B cell (primary cell): ENCODE data around the gene TEX19. TPM values are rescaled to one million over a fixed set of nuclear protein-coding genes. Genes with fewer than 3 reads are reported as not detected.

Source experiments
- ATAC-seq: fragments of 200-7000 bp; cut with Tn5 transposase; one replicate; pipeline ENCODE4 v1.10.0; 2021; ENCODE audit warnings: low read depth, mild to moderate bottlenecking, moderate number of reproducible peaks, moderate library complexity
- CTCF ChIA-PET: fragments of 350-600 bp; sonication (Branson Sonifier 250); formaldehyde crosslinking; loops from one replicate; lab custom pipeline; 2021; ENCODE audit warnings: antibody characterized with exemption, inconsistent platforms; lab: Charles Lee
- POLR2A ChIA-PET: fragments of 350-600 bp; sonication (Branson Sonifier 250); formaldehyde crosslinking; loops from one replicate; lab custom pipeline; 2021; ENCODE audit warnings: antibody characterized with exemption; lab: Charles Lee
- DNase-seq: peaks from one replicate; pipeline ENCODE4 v3.0.0; 2013
- H2AFZ ChIP-seq: 2 replicates; pipeline ENCODE4 v1.6.1; 2012; ENCODE audit warnings: mild to moderate bottlenecking, low read depth, low read length; ENCODE audit not compliant: insufficient read depth, poor library complexity, severe bottlenecking
- H3K27ac ChIP-seq, 2 donors: 1 replicate in 1 of 2; 2 replicates in 1 of 2; pipeline ENCODE4 v1.5.1; 2012 to 2013; ENCODE audit warnings: low read length in 2 of 2, mild to moderate bottlenecking in 2 of 2, moderate library complexity in 1 of 2
- H3K27me3 ChIP-seq, 4 experiments: fragments of 200-600 bp in 1 of 4; sonication (generic) in 1 of 4; replicated peaks in 1 of 4; 1 replicate in 2 of 4; 2 replicates in 2 of 4; pipeline versions ENCODE4 v1.6.1 to v1.7.0; 2013 to 2016; ENCODE audit warnings: low read length in 3 of 4, mild to moderate bottlenecking in 2 of 4, mixed read lengths in 1 of 4, moderate library complexity in 1 of 4; ENCODE audit not compliant: insufficient read depth in 4 of 4, control insufficient read depth in 3 of 4; ENCODE audit errors: control extremely low read depth in 1 of 4
- H3K36me3 ChIP-seq, 2 experiments: replicated peaks in 1 of 2; 1 replicate in 1 of 2; 2 replicates in 1 of 2; pipeline versions ENCODE4 v1.6.1 to v1.7.1; 2013; ENCODE audit warnings: low read length in 1 of 2; ENCODE audit not compliant: insufficient read depth in 2 of 2, control insufficient read depth in 1 of 2; ENCODE audit errors: control extremely low read depth in 1 of 2, extremely low read depth in 1 of 2
- H3K4me1 ChIP-seq, 2 donors: fragments of 200-600 bp in 1 of 2; sonication (generic) in 1 of 2; 1 replicate in 1 of 2; 2 replicates in 1 of 2; pipeline versions ENCODE4 v1.5.1 to v1.6.1; 2013 to 2017; ENCODE audit warnings: low read length in 2 of 2; ENCODE audit not compliant: control insufficient read depth in 2 of 2, insufficient read depth in 2 of 2
- H3K4me2 ChIP-seq: replicated peaks from 2 replicates; pipeline ENCODE3; 2012; ENCODE audit warnings: mild to moderate bottlenecking, low read depth, low read length; ENCODE audit not compliant: poor library complexity, severe bottlenecking
- H3K4me3 ChIP-seq, 5 experiments: fragments of 200-600 bp in 1 of 5; sonication (generic) in 1 of 5; 1 replicate in 3 of 5; 2 replicates in 2 of 5; pipeline versions ENCODE4 v1.5.1 to v1.7.0; 2011 to 2016; ENCODE audit warnings: low read length in 4 of 5, mild to moderate bottlenecking in 4 of 5, low read depth in 2 of 5, control low read depth in 1 of 5, moderate library complexity in 1 of 5; ENCODE audit not compliant: insufficient read depth in 1 of 5; ENCODE audit errors: control extremely low read depth in 1 of 5, extremely low read depth in 1 of 5
- H3K79me2 ChIP-seq: fragments of 200-600 bp; sonication (generic); one replicate; pipeline ENCODE4 v1.6.0; 2016; ENCODE audit warnings: low read length; ENCODE audit not compliant: control insufficient read depth, insufficient read depth
- H3K9ac ChIP-seq: fragments of 200-600 bp; sonication (generic); 2 replicates; pipeline ENCODE4 v1.6.1; 2017; ENCODE audit warnings: mild to moderate bottlenecking, low read length, moderate library complexity
- H3K9me3 ChIP-seq, 3 donors: one replicate each; pipeline versions ENCODE4 v1.6.1 to v1.7.1; 2013; ENCODE audit warnings: low read length in 2 of 3; ENCODE audit not compliant: control insufficient read depth in 2 of 3, insufficient read depth in 1 of 3; ENCODE audit errors: control extremely low read depth in 1 of 3
- H4K20me1 ChIP-seq: 2 replicates; pipeline ENCODE4 v1.6.0; 2012; ENCODE audit warnings: mild to moderate bottlenecking, low read length; ENCODE audit not compliant: insufficient read depth, control insufficient read depth, poor library complexity, severe bottlenecking
- H3K27ac Mint-ChIP-seq: one replicate; pipeline ENCODE4 v1.8.0; 2021; ENCODE audit warnings: mixed read lengths
- H3K27me3 Mint-ChIP-seq: one replicate; pipeline ENCODE4 v1.8.0; 2021; ENCODE audit warnings: mixed read lengths
- H3K4me1 Mint-ChIP-seq: one replicate; pipeline ENCODE4 v1.8.0; 2021; ENCODE audit warnings: mixed read lengths
- H3K4me3 Mint-ChIP-seq: one replicate; pipeline ENCODE4 v1.8.0; 2021; ENCODE audit warnings: mixed read lengths
- H3K9me3 Mint-ChIP-seq: one replicate; pipeline ENCODE4 v1.8.0; 2022; ENCODE audit warnings: mixed read lengths; ENCODE audit not compliant: insufficient read depth
- EZH2 ChIP-seq: IDR thresholded peaks from 2 replicates; pipeline ENCODE4 v1.6.1; 2012; ENCODE audit warnings: borderline replicate concordance, low read depth, mild to moderate bottlenecking, moderate library complexity, low read length; ENCODE audit not compliant: insufficient read depth, poor library complexity, severe bottlenecking
- WGBS: methylation state at CpG from one replicate; pipeline ENCODE4 v1.1.5; 2013; ENCODE audit warnings: missing lambda C conversion rate; ENCODE audit not compliant: insufficient coverage; 5-methylcytosine and 5-hydroxymethylcytosine counted together
- intact Hi-C: fragments of 100-400 bp; cut with micrococcal nuclease; formaldehyde crosslinking; loops from one replicate; pipeline ENCODE4 v1.10.0; 2022
- polyA plus RNA-seq: library from polyadenylated mRNA; depleted of rRNA; stranded (reverse); fragments of >200 nt; gene quantifications from 2 replicates; pipeline ENCODE4 v1.2.3, GENCODE V29; 2012
- total RNA-seq, 2 donors: library from RNA; stranded (reverse); fragments of 120-200 nt in 1 of 2; gene quantifications; 1 replicate in 1 of 2; 2 replicates in 1 of 2; pipeline versions ENCODE4 v1.2.3 to v1.2.4, GENCODE V29; 2013 to 2022
- TF ChIP-seq, protein P1 (sequence below): fragments of 200-600 bp; IDR thresholded peaks from one replicate; pipeline ENCODE4 v1.8.0; 2022; ENCODE audit warnings: antibody characterized with exemption, mild to moderate bottlenecking

The TEX19 gene
- total and polyA plus RNA-seq, 2 donors (not counting 1 experiment from before 2014, with no cell fraction given): not detected

DNA sequence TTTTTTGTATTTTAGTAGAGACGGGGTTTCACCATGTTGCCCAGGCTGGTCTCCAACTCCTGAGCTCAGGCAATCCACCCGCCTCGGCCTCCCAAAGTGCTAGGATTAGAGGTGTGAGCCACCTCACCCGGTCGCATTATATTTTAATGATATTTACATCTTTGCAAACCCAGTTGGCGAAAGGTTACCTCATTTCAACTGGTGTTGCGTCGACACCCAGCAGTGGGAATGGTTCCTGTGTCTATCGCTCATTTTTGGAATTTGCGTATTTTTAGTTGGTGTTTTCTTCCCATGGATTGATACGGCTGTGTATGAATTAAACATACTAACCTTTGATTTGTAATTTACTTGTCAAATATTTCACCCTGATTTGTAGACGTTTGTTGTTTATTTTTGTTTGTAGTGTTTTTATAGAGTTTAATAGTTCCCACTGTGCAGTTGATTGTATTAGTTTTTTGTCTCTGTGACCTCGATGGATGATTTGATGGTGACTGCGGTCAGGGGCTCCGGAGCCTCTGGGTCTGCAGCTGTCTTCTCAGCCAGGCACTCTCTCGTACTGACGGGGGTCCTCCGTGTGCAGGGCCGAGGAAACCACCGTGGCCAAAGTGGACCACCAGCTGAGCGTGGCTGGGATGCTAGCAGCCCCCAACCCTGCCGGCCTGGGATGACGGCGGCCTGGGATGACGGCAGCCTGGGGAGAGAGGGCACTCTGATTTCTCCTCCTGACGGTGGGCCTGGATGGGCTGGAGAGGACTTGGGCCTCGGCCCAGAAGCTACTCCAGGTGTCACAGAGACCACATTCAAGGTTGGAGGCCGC, 45.6 kb upstream of the TEX19 start:
- H3K9me3 Mint-ChIP-seq: no peaks in the 10 kb centered on the region
- H3K4me3 Mint-ChIP-seq: no peak overlapping the region
- Histone ChIP-seq H3K36me3 (no peaks in the 10 kb centered on the region), H3K4me2 (no peak overlapping the region), H2AFZ (no peak overlapping the region), H3K4me3 (no peak overlapping the region), H3K9ac (no peak overlapping the region), H3K9me3 (peaks cover 0 to 16% (median 0%) of the 10 kb centered on the region in 3 donors), H3K4me1 (peaks cover 18 to 25% of the 10 kb centered on the region in 2 donors), H3K79me2 (no peaks in the 10 kb centered on the region), H4K20me1 (no peaks in the 10 kb centered on the region), H3K27ac (no peak overlapping the region), H3K27me3 (peaks cover 0 to 34% (median 10%) of the 10 kb centered on the region in 4 experiments)
- 97% methylated on average over 19 of the region's 28 CpGs for WGBS
- no peak for TF ChIP-seq EZH2
- TF ChIP-seq, protein P1, sequence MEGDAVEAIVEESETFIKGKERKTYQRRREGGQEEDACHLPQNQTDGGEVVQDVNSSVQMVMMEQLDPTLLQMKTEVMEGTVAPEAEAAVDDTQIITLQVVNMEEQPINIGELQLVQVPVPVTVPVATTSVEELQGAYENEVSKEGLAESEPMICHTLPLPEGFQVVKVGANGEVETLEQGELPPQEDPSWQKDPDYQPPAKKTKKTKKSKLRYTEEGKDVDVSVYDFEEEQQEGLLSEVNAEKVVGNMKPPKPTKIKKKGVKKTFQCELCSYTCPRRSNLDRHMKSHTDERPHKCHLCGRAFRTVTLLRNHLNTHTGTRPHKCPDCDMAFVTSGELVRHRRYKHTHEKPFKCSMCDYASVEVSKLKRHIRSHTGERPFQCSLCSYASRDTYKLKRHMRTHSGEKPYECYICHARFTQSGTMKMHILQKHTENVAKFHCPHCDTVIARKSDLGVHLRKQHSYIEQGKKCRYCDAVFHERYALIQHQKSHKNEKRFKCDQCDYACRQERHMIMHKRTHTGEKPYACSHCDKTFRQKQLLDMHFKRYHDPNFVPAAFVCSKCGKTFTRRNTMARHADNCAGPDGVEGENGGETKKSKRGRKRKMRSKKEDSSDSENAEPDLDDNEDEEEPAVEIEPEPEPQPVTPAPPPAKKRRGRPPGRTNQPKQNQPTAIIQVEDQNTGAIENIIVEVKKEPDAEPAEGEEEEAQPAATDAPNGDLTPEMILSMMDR: no peak
- ATAC-seq (no peak), DNase-seq (no peak)
- H3K27me3 Mint-ChIP-seq: peaks cover 25% of the 10 kb centered on the region
- intact Hi-C loops: no loop called here
- peaks cover 15% of the 10 kb centered on the region for H3K4me1 Mint-ChIP-seq
- ChIA-PET POLR2A (interaction anchor here (1.1 kb wide), 1 partner anchor 16 kb away, joined by 4 read pairs; no protein-coding TSS in a partner anchor), CTCF (interaction anchor here (0.7 to 3.0 kb wide), 3 partner anchors 8 to 13 kb away, joined by 3 to 23 read pairs (median 11); no protein-coding TSS in a partner anchor)
- no peak overlapping the region for H3K27ac Mint-ChIP-seq
